ENCODE measurements around the gene JAG1. TPM values are rescaled to one million over a fixed set of nuclear protein-coding genes. Genes with fewer than 3 reads are reported as not detected.

JAG1 gene
- total RNA-seq, 1 donor from 2014 or later: 81.6 TPM

GRCh38 chr20:10705801-10706459, 32.1 kb upstream of the JAG1 start:
- DNase-seq (ENCODE audit: low spot score): no peak
- intact Hi-C loops (cut with DNase I): no loop called here
- no peak for ATAC-seq

- ATAC-seq (no peak), DNase-seq (ENCODE audit: low spot score) (no peak)
- intact Hi-C loops (cut with DNase I): no loop called here
Measured at GRCh38 chr20:10701607-10702006, 27.8 kb upstream of the JAG1 start.

- no peak for ATAC-seq
- intact Hi-C loops (cut with DNase I): no loop called here
- DNase-seq (ENCODE audit: low spot score): no peak
Measured at GRCh38 chr20:10699941-10700340, 26.1 kb upstream of the JAG1 start.

GRCh38 chr20:10699489-10699888, 25.7 kb upstream of the JAG1 start:
- DNase-seq (ENCODE audit: low spot score): no peak
- intact Hi-C loops (cut with DNase I): no loop called here
- no peak for ATAC-seq

- no peak for DNase-seq (ENCODE audit: low spot score)
- intact Hi-C loops (cut with DNase I): no loop called here
- ATAC-seq: no peak
Measured at GRCh38 chr20:10696650-10697049, 22.9 kb upstream of the JAG1 start.

GRCh38 chr20:10689385-10689784, 15.6 kb upstream of the JAG1 start:
- intact Hi-C loops (cut with DNase I): no loop called here
- DNase-seq (ENCODE audit: low spot score) (no peak), ATAC-seq (no peak)

GRCh38 chr20:10687895-10688294, 14.1 kb upstream of the JAG1 start:
- ATAC-seq (no peak), DNase-seq (ENCODE audit: low spot score) (no peak)
- intact Hi-C loops (cut with DNase I): no loop called here

GRCh38 chr20:10686356-10687133, 12.7 kb upstream of the JAG1 start:
- ATAC-seq (no peak), DNase-seq (ENCODE audit: low spot score) (no peak)
- intact Hi-C loops (cut with DNase I): no loop called here

GRCh38 chr20:10683537-10683936, 9.7 kb upstream of the JAG1 start:
- ATAC-seq (no peak), DNase-seq (ENCODE audit: low spot score) (no peak)
- intact Hi-C loops (cut with DNase I): no loop called here

- no peak for DNase-seq (ENCODE audit: low spot score)
- intact Hi-C loops (cut with DNase I): no loop called here
- ATAC-seq: no peak
Measured at GRCh38 chr20:10682939-10683338, 9.1 kb upstream of the JAG1 start.

- ATAC-seq (no peak), DNase-seq (ENCODE audit: low spot score) (no peak)
- intact Hi-C loops (cut with DNase I): no loop called here
Measured at GRCh38 chr20:10681494-10681893, 7.7 kb upstream of the JAG1 start.

GRCh38 chr20:10680571-10680970, 6.8 kb upstream of the JAG1 start:
- no peak for ATAC-seq
- DNase-seq (ENCODE audit: low spot score): no peak
- intact Hi-C loops (cut with DNase I): no loop called here

- intact Hi-C loops (cut with DNase I): no loop called here
Measured at GRCh38 chr20:10679269-10679668, 5.5 kb upstream of the JAG1 start.

GRCh38 chr20:10676518-10676917, 2.7 kb upstream of the JAG1 start:
- DNase-seq (ENCODE audit: low spot score) (no peak), ATAC-seq (no peak)
- intact Hi-C loops (cut with DNase I): no loop called here

More at GRCh38 chr20:10679269-10679668, 5.5 kb upstream of the JAG1 start:
- DNase-seq (ENCODE audit: low spot score) (no peak), ATAC-seq (no peak)

- DNase-seq (ENCODE audit: low spot score): no peak
- ATAC-seq: no peak
- intact Hi-C loops (cut with DNase I): no loop called here
Measured at GRCh38 chr20:10675450-10675848, 1.6 kb upstream of the JAG1 start.

- DNase-seq (ENCODE audit: low spot score) (peak; percentile 89), ATAC-seq (peak; percentile 55)
- intact Hi-C loops (cut with DNase I): no loop called here
Measured at GRCh38 chr20:10674684-10675449, 1.1 kb upstream of the JAG1 start.

- intact Hi-C loops (cut with DNase I): no loop called here
- DNase-seq (ENCODE audit: low spot score) (peak; percentile 69), ATAC-seq (no peak)
Measured at GRCh38 chr20:10673176-10673841, 490 bp downstream of the JAG1 start.

GRCh38 chr20:10672624-10673127, 1.1 kb downstream of the JAG1 start:
- intact Hi-C loops (cut with DNase I): no loop called here
- ATAC-seq (no peak), DNase-seq (ENCODE audit: low spot score) (peak; percentile 81)

- ATAC-seq (peak; percentile 57), DNase-seq (ENCODE audit: low spot score) (peak; percentile 87)
- intact Hi-C loops (cut with DNase I): no loop called here
Measured at GRCh38 chr20:10671919-10672623, 1.7 kb downstream of the JAG1 start.
